ENCODE measurements around the gene C1orf116.

The C1orf116 gene

DNA sequence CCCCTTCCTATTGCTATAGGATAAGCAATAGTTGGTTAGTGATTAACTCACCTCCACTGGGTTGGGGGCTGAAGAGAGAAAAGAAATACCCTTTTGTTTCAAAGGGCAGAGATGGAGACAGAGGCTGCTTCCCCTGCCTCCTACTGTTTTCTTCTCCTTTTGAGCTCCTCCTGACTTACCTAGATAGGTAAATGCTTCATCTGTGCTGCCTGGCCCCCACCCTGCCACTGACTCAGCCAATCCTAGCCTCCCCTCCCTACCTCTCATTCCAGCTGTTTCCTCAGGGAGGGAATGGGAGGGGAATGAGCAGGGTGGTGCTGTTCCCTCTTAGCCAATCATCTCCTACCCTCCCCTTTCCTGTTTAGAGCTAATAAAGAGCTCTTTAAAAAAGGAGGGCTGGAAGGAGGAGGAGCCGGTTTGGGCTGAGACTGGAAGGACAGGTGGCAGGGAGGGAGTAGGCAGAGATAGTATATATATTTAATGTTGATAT is at the start of gene C1orf116:
TSS of gene C1orf116 (minus strand) at position 229 of the 490 bp plus-strand sequence. CDS start 5,158 bp downstream, outside the sequence.
- DNase-seq (ENCODE audit: low spot score): no peak

DNA sequence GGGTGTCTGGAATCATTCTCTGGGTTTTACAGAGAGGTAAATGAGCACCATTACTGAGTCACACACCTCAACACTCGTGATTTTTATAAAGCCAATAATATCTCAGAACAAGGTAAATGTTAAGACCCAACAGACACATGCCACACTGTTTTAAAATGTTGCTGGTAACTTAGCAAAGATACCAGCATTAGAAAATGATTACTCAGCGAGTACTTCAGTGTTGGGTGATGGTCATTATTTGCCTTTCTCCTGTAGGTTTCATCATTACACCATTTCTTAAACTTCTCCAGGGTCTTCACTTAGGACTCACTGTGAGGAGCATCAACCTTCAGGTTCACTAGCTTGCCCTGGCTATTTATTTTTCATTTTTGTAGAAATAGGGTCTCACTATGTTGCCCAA is 49.2 kb upstream of the C1orf116 start:
- no peak for DNase-seq (ENCODE audit: low spot score)

DNA sequence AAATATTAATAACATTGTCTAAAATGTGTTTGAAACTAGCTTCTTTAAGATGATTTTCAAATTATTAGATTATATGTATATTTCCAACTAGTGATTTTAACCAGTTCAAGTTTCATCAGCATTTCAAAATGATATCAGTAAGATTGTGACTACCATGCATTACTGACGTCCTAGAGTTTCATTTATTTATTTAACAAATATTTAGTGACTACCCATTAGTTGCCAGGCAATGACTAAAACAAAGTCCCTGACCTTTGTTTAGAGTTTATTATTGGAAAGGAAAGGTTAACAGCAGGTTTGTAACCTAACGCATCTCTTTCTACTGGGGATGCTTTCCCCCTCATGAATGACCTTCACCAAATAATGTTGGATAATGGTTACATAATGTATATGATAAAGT is 48.5 kb upstream of the C1orf116 start:
- DNase-seq (ENCODE audit: low spot score): no peak

DNA sequence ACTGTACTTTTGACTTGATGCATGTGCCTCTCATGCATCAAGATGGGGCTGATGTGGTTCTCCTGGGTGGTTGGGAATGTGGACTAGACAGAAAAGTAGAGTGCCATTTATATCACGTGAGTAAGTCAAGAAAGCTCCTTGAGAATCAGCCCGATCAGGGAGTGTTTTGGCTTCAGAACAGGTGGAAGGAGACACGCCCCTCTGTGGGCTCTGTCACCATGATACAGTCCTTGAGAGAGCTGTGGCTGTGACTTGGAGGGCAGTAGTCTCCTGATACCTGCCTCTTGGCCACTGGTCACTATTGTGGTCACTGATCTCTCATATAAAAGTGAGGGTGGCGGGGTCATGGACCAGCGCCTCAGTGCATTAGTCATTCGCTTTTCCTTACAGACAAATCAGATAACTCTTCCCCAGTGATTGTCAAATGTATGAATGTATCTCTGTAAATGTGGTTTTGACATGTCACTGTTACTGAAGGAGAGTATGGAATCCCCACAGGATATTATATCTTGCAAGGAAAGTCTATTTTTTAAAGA is 47.2 kb upstream of the C1orf116 start:
- DNase-seq (ENCODE audit: low spot score): no peak

DNA sequence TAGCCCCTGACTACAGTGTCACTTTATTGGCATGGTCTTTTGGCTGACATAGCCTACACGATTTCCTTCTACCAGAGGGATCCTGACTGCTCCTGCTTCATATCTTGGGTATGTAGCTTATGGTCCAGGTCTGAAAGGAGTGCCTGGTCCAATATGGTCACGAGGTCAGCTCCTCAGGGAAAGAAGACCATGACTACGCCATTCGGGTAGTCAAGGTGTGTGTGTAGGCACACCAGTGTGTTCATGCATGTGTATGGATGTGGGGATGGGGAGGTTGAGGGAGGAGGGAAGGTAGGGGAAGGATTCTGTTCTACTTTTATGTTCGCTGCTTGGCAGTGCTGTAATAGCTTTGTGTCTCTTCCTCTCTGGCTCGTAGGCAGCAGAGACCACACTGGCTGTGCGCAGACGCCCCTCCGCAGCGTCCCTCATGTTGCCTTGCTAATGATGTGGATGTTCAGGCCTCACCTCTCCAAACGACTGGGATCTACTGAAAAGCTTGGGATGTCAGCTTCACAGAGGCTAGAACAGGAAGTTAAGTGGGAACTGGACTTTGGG is 46.1 kb upstream of the C1orf116 start:
- no peak for DNase-seq (ENCODE audit: low spot score)

DNA sequence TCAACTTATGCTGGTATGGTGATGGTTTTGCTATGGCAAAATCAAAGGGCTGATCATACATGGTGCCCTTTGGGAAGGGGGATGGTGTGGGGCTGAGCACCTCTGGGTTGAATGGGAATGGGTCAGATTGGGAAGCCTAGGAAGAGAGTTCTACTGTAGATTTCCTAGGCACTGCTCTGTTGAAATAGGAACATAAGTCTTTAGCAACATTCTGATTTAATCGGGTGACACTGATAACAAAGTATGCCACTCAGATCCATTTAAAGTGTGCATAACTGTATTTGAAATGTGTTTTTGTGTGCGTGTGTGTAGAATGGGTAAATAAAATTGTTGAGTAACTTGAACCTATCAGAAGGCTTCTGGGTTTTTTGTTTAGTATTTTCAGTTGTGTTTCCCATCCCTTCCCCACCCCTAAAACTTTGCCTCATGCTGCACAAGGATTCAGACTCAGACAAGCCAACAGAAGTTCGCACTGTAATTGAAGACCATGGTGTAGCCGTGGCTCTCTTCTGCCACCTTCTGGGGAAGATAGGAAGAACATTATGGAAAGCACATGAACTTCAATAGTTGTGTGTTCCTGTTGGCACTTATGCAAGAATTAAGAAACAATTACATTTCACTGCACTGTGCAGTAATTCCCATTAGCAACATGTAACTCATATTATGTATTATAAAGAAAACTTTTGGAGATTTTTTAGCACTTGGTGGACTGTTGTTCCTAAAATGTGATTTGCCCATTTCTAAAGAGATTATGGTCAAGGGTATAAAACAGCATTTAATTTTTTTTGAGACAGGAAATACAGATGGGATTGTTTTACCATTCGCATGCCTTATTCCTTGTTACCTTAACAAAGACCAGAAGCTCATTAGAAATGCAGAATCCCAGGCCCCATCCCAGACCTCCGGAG is 45.2 kb upstream of the C1orf116 start:
- DNase-seq (ENCODE audit: low spot score): peak; percentile 79

DNA sequence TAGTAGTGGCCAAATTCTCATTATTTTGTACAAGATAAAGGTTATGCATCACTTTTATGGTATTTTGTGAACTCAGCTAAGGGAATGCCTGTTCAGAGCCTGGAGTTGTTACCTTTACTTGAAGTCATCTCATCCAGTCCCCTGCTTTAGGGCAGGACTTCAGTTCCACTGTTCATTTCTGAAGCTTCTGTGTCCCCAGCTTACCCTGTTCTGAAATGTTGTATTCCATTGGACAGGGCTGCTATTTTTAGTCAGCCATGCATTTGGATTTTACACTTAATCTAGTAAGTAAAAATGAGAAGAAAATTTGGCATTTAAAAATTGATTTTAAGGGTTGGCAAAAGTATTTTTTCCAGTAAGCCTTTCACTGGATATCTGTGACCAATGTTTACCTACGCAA is 44.5 kb upstream of the C1orf116 start:
- DNase-seq (ENCODE audit: low spot score): no peak

DNA sequence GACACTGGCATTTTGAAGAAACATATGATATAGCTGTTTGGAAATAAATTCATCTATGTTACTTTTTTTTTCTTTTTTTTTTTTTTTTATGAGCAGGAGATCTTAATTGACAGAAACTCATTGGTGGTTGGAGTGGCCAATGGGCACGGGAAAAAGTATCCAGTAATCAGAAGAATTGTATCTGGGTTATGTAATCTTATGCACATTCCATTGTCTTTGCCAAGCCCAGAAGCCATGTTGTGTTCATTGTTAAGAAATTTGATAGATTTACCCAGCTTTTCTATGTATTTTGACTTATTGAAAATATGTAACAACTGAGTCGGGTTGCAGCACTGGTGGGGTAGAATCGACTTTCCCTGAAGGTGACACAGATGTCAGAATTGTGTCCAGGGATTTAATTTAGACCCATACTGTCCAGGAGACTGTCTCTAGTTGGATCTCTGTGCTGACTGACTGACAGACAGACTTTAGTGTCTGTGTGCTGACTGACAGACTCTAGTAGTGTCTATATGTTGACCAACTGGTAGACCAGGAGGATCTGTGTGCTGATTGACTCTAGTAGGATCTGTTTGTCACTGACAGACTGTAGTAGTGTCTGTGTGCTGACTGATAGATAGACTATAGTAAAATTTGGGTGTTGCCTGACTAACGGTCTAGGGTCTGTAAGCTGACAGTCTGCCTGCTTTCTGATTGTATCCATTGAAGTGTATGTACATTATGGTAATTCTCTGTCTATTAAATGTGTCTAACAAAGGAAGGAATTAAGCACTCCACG is 43.8 kb upstream of the C1orf116 start:
- no peak for DNase-seq (ENCODE audit: low spot score)

DNA sequence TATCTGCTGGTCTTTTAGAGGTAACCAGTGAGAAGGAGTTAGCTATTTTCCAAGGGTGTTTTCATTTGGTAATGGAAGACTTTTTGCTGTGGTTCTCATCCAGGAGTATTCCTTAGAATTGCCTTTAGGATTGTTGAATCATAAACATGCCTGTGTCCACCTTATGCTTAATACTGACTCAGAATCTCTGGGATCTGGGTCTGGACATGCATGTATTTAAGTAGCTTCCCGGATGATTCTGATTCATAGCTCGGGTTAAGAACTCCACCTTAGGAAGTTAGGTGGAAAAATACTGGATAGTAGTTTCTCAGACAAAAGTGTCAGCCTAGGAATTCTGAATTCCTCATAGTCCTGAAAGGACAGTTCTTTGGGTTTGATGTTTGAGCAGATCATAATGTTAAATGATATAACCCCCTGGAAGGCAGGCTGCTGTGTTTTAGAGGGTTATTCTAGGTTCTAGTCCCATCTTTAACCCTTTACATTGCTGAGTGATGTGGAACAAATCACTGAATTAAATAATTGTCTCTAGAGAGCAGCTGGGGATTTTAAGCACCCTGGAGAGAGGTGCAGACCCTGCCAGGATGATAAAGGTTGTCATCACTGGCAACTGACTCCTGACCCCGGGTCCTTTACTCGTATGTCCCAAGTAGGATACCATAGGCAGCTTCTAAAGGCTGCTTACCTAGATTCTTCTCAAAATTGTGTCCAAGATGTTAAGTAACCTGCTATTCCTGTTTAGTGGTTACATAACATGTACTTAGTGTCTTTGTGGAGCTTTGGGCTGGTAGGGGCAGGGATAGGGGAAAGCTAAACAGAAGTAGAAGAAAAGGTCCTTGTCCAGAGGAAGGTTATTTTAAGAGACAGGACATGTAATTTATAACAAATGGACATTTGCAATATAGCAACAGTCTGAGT is 41.6 kb upstream of the C1orf116 start:
- DNase-seq (ENCODE audit: low spot score): no peak

DNA sequence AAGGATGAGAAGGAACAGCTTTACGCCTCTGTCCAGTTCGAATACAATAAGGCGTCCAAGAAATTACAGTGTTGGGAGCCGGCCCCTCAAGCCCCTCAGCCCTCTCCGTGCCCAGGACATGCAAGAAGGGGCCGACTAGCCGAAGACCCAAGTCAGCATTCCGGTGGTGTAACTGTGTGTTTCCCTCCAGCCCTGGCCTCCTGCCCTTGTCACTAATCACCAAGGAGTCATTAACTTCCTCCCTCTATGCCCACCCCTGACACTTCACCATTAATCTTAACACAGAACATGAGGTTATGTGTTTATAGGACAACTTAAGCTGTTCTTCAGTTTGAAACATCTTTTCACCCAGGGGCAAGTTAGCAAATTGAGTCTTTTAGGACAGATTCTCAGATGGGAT is 39.7 kb upstream of the C1orf116 start:
- no peak for DNase-seq (ENCODE audit: low spot score)

DNA sequence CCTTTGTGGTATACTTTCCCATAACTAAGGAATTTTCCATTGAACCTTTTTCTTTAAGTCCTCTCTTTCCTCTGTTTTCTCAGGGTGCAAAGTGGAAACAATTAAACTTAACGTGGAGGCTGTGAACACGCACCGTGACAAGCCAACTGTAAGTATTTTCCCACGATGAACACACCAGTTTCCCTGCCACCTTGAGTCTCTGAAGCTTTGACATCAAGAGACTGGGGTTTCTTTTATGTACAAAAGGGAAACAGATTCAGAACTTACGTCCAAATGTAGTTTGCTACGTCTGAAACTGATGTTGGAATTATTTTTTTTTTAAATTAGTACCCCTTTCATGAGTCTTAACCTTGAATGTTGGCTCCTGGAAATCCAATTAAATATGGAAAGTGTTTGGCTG is 38.9 kb upstream of the C1orf116 start:
- no peak for DNase-seq (ENCODE audit: low spot score)

DNA sequence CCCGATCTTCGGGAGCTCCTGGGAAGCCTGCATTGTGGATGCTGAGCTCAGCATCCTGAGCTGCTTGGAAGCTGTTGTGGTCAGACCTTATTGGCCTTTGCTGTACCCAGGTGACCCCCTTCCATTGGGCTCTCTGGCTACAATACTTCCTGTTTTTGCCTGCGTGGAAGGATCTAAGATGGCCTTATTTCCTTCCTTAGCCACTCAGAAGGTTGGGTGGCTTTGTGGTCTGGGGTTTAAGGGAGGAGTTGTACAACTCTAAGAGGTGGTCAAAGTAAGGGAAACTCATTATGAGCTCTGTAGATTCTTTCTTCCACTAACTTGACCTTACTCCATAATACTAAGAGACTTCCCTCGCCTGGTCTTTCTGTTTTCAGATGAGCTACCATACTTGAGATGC is 38.3 kb upstream of the C1orf116 start:
- no peak for DNase-seq (ENCODE audit: low spot score)

DNA sequence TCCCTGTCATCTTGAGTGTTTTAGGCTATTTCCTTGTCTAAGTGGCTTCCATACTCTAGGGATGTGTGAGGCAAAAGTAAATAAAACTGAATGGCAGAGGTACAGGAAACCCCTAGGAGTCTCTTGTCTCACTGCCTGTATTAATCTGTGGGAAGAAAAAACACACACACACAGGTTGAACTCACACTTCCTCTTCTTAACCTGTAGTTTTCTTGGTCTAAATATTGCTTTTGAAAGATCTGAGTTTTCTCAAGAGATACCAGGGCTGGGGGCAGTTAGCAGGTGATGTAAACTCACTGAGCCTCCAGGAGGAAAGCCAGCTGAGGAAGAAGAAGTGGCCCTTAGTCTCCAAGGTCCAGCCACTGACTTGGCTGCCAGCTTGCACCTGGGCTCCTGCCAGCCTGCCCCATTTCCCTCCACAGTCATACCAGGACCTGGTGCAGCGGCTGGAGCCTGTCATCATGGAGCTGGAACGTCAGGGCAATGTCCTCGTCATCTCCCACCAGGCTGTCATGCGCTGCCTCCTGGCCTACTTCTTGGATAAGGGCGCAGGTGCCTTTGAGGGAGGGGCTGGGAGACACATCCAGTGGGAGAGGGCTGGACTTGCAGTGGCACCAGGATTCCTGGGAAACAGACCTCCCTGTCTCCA is 37.4 kb upstream of the C1orf116 start:
- DNase-seq (ENCODE audit: low spot score): no peak

DNA sequence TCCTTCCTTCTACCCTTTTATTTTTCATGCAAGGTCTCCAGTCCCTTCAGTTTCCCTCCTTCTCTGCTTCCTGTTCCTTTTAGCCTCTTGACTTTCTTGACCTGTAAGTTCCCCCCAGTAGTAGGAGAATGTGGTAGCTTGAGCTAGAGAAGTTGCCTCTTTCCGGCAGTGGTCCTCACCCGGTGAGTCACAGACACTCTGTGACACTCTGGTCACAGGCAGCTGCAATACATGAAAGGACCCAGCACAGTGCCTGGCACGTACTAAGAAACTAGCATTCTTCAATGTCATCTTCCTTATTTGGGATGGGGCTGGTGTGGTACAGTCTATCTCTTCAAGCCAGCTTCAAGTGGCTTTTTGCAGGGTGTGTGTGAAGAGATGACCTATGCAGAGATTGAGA is 36.5 kb upstream of the C1orf116 start:
- DNase-seq (ENCODE audit: low spot score): no peak

DNA sequence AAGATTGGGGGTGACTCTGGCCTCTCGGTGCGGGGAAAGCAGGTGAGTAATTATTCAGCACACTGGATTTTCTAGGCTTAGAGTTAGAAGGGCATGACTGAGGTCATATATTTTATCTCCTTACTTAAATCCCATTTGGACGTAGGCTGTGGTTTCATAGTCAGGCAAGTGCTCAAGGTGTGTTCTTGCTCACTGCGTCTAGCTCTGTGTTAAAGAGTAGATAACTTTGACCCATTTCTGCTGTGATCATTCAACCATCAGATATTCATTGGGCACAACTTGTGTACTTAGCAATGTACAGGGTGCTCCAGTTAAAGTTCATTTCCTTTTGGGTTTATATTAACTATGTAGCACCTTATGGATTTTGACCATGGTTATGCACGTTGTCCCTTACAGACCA is 35.1 kb upstream of the C1orf116 start:
- DNase-seq (ENCODE audit: low spot score): no peak

DNA sequence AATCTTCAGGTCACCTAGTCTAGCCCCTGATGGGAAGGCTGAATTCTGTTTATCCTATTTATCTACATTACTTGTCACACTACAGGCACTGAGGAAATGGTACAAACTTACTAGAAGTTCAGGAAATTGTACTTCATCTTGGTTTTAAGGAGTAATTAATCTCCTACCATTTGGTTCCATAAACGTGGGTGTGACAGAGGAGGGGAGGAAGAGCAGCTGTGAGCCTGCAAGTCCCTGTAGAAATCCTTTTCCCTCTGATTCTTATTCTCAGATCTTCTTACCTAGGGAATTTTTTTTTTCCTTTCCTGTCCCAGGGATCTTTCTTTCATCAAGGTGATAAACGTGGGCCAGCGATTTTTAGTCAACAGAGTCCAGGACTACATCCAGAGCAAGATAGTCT is 34.6 kb upstream of the C1orf116 start:
- DNase-seq (ENCODE audit: low spot score): no peak

DNA sequence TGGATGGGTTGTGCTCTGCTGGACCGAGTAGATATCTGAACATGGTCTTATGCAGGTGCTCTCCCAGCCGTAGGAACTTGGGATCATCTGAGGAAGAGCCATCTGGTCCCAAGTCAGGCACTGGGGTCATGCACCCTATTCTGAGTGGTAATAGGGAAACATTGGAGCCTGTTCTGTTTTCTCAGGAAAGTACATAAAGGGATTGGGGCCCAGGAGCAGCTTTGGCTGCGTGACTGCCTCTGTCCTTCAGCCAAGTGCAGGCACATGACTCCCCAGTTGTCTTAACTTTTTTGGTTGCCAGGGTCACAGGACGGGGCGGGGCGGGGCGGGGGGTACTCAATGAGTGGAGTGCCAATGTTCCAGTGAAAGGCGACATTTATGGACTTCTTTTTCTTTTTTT is 32.0 kb upstream of the C1orf116 start:
- DNase-seq (ENCODE audit: low spot score): no peak

DNA sequence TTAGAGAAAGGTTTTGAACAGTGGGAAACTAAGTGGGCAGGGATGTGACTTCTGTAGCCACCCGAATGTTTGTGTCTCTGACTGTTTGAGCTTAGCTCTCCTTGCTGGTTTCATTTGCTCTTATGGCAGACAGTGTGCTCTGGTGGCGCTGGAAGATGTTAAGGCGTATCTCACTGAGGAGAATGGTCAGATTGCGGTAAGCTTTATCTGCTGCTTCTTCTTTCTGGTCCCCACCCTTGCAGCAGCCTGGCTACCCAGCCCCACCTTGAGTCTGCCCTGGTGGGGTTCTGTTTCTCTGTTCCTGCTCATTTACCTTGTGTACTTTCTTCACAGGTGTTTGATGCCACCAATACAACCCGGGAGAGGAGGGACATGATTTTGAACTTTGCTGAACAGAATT is 30.5 kb upstream of the C1orf116 start:
- no peak for DNase-seq (ENCODE audit: low spot score)

DNA sequence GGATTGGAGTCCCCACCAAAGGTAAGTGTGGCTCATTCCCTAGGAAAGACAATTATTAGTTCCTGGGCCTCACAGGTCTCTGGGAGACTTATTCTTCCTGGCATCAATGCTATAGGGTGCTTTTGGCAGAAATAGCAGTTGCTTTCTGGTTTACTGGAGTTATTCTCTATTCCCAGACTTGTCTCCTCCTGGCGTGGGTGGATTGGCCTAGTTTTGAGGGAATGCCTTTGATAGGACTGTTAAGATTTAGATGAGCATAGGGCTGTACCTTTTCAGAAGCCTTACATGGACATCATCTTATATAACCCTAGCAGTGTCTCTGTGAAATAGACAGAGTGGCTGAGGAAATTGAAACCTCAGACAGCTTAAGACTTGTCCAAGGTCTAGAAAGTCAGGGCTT is 29.5 kb upstream of the C1orf116 start:
- DNase-seq (ENCODE audit: low spot score): no peak

DNA sequence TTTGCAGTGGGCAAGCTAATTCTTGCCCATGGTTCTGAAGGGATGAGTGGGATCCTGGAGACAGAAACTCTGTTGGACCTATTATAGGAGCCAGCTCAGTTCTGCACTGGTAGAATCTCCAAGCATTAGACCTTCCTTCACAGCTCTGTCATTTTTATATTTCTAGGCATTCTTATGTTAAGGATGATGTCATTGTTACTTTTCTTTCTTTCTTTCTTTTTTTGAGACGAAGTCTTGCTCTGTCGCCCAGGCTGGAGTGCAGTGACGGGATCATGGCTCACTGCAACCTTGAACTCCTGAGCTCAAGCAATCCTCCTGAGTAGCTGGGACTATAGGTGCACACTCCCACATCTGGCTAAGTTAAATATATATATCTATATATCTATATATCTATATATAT is 28.0 kb upstream of the C1orf116 start:
- DNase-seq (ENCODE audit: low spot score): no peak

DNA sequence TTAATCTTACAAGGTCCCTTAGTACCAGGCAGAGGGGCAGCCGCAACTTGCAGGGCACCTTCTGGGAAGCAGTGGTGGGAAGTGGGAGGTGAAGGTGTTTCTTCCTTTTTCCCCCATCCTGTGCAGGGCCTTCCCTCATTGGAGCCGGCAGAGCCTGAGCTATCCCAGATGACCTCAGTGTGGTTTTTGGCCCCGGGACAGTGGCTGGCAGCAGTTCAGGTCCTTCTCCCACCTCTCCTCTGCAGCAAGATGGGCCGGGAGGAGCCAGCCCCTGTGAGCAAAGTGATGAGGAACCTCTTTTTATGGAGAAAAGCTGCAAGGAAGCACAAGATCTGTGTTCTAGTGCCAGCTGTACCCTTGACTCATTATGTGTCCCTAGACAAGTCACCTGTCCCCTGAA is 27.3 kb upstream of the C1orf116 start:
- DNase-seq (ENCODE audit: low spot score): no peak
